ENCODE results near the gene IGF2BP3. TPM values are rescaled to one million over a fixed set of nuclear protein-coding genes. Genes with fewer than 3 reads are reported as not detected.

IGF2BP3 gene
- total and polyA plus RNA-seq, 10 of the 15 experiments (the other 5 are each of a cell fraction or from before 2014, with no cell fraction given): 4.6 to 61.2 (median 36.9) TPM

GRCh38 chr7:23385140-23385539 lies 85.2 kb downstream of the IGF2BP3 start:
- Histone ChIP-seq H2AFZ (ENCODE audit: control insufficient read depth, low read depth, low read length) (no peak overlapping the region), H3K36me3 (ENCODE audit: control insufficient read depth in 2 of 2, insufficient read depth in 2 of 2, low read length in 1 of 2) (no peaks in the 10 kb centered on the region; a peak in 2 of 4 replicates), H3K27me3 (replicated peaks in 1 of 2; ENCODE audit: control insufficient read depth in 2 of 2, insufficient read depth in 2 of 2, low read length in 1 of 2) (no peaks in the 10 kb centered on the region), H3K4me2 (ENCODE audit: control insufficient read depth, insufficient read depth) (no peak overlapping the region), H3K9ac (ENCODE audit: control insufficient read depth, insufficient read depth, low read length) (no peak overlapping the region), H3K4me3 (no peak overlapping the region), H3K27ac (ENCODE audit: control insufficient read depth, insufficient read depth) (no peak overlapping the region; the same call in 1 of the 2 replicates), H3K4me1 (ENCODE audit: control insufficient read depth, insufficient read depth, low read length) (no peaks in the 10 kb centered on the region; the same call in 1 of the 2 replicates), H3K79me2 (ENCODE audit: control insufficient read depth, insufficient read depth, low read length) (peaks cover 13% of the 10 kb centered on the region), H3K9me3 (replicated peaks; ENCODE audit: control insufficient read depth, insufficient read depth, low read length) (no peaks in the 10 kb centered on the region), H4K20me1 (ENCODE audit: control insufficient read depth, insufficient read depth) (no peaks in the 10 kb centered on the region)
- peak; percentile 61; the same call in 1 of the 2 replicates for TF ChIP-seq SPI1 (IDR thresholded peaks at IDR 0.05; ENCODE audit: borderline replicate concordance, insufficient read depth, low read depth, low read length)
- no peak for TF ChIP-seq ZBTB33 (IDR thresholded peaks at IDR 0.05)
- intact Hi-C loops (cut with micrococcal nuclease; ENCODE audit: unreplicated experiment) (no loop called here), in situ Hi-C loops (cut with MboI) (no loop called here)
- POLR2A ChIA-PET: no interaction called here
- RAD21 ChIA-PET (ENCODE audit: unreplicated experiment): interaction anchor here (1.0 kb wide), 1 partner anchor 9 kb away, joined by 3 read pairs; no protein-coding TSS in a partner anchor
- ATAC-seq: peak; percentile 81
- CTCF ChIA-PET: interaction anchor here (1.0 to 2.1 kb wide), 3 partner anchors 11 to 112 kb away, joined by 4 to 8 read pairs (median 5); no protein-coding TSS in a partner anchor
- no peak for FAIRE-seq
- no TSS peak for BruUV-seq (replicated peaks)
- DNase-seq (ENCODE audit: low read depth, low spot score): no peak
- WGBS (ENCODE audit: insufficient coverage, insufficient replicate concordance, low lambda C conversion rate, missing lambda C conversion rate): 93% methylated on average over 1 of the region's 1 CpG
- SMC1A ChIA-PET (ENCODE audit: uncharacterized antibody, unreplicated experiment): interaction anchor here (0.6 to 2.4 kb wide), 4 partner anchors 9 to 155 kb away, joined by 3 to 7 read pairs (median 4); no protein-coding TSS in a partner anchor

- ChIA-PET CTCF (no interaction called here), RAD21 (ENCODE audit: unreplicated experiment) (no interaction called here), POLR2A (no interaction called here), SMC1A (ENCODE audit: uncharacterized antibody, unreplicated experiment) (interaction anchor here (0.6 to 1.1 kb wide), 2 partner anchors 9 to 68 kb away, joined by 3 read pairs; no protein-coding TSS in a partner anchor)
- in situ Hi-C loops (cut with MboI) (no loop called here), intact Hi-C loops (cut with micrococcal nuclease; ENCODE audit: unreplicated experiment) (no loop called here)
- Histone ChIP-seq H3K4me1 (ENCODE audit: control insufficient read depth, insufficient read depth, low read length) (no peaks in the 10 kb centered on the region; the same call in 1 of the 2 replicates), H3K9me3 (replicated peaks; ENCODE audit: control insufficient read depth, insufficient read depth, low read length) (no peaks in the 10 kb centered on the region), H3K9ac (ENCODE audit: control insufficient read depth, insufficient read depth, low read length) (no peak overlapping the region), H3K36me3 (ENCODE audit: control insufficient read depth in 2 of 2, insufficient read depth in 2 of 2, low read length in 1 of 2) (no peaks in the 10 kb centered on the region; a peak in 2 of 4 replicates), H4K20me1 (ENCODE audit: control insufficient read depth, insufficient read depth) (no peaks in the 10 kb centered on the region), H3K79me2 (ENCODE audit: control insufficient read depth, insufficient read depth, low read length) (peaks cover 15% of the 10 kb centered on the region), H3K4me2 (ENCODE audit: control insufficient read depth, insufficient read depth) (no peak overlapping the region), H3K27ac (ENCODE audit: control insufficient read depth, insufficient read depth) (no peak overlapping the region), H3K27me3 (replicated peaks in 1 of 2; ENCODE audit: control insufficient read depth in 2 of 2, insufficient read depth in 2 of 2, low read length in 1 of 2) (no peaks in the 10 kb centered on the region), H2AFZ (ENCODE audit: control insufficient read depth, low read depth, low read length) (no peak overlapping the region), H3K4me3 (no peak overlapping the region)
- DNase-seq (ENCODE audit: low read depth, low spot score): no peak
- WGBS (ENCODE audit: insufficient coverage, insufficient replicate concordance, low lambda C conversion rate, missing lambda C conversion rate): 70% methylated on average over 2 of the region's 2 CpGs
- ATAC-seq: no peak
- BruUV-seq (replicated peaks): no TSS peak
- FAIRE-seq: no peak
- TF ChIP-seq IRF3 (IDR thresholded peaks at IDR 0.05): no peak
- no peak for TF ChIP-seq ZNF592 (IDR thresholded peaks at IDR 0.05)
- no peak for TF ChIP-seq CREB1 (IDR thresholded peaks at IDR 0.05; ENCODE audit: low read depth)
- no peak for TF ChIP-seq IKZF1 (conservative IDR thresholded peaks at IDR 0.05)
- no peak for TF ChIP-seq CEBPB (IDR thresholded peaks at IDR 0.05; ENCODE audit: borderline replicate concordance in 1 of 2, low read depth in 2 of 2, low read length in 2 of 2)
Observed at GRCh38 chr7:23383225-23383624, 87.1 kb downstream of the IGF2BP3 start.

All from GM12878 (cell line).